GM12878 (cell line): Measurements from ENCODE around the gene ZNF710. TPM values are rescaled to one million over a fixed set of nuclear protein-coding genes. Genes with fewer than 3 reads are reported as not detected.

Experiments used
- ATAC-seq: fragments of 200-7000 bp; cut with Tn5 transposase; 3 replicates; pipeline ENCODE4 v1.9.1; 2020; ENCODE audit warnings: mild to moderate bottlenecking, moderate library complexity
- BruUV-seq: library from RNA; stranded (reverse); fragments of 400-500 nt; replicated peaks from 2 replicates; lab custom pipeline; 2021; lab: Mats Ljungman, UMichigan
- CTCF ChIA-PET: fragments of 300-600 bp; sonication (Branson Sonifier 250); formaldehyde crosslinking; extraction: SDS; loops from one replicate; lab custom pipeline; 2021; ENCODE audit warnings: inconsistent platforms; lab: Yijun Ruan, JAX
- POLR2A ChIA-PET: fragments of 350-600 bp; formaldehyde crosslinking; extraction: SDS; loops from one replicate; lab custom pipeline; 2021; ENCODE audit warnings: inconsistent platforms; lab: Charles Lee
- RAD21 ChIA-PET: fragments of 300-600 bp; sonication (Branson Sonifier 250); formaldehyde crosslinking; loops from one replicate; lab custom pipeline; 2023; ENCODE audit warnings: antibody characterized with exemption; ENCODE audit not compliant: unreplicated experiment; lab: Charles Lee
- SMC1A ChIA-PET: fragments of 300-600 bp; sonication (Branson Sonifier 250); formaldehyde crosslinking; loops from one replicate; lab custom pipeline; 2023; ENCODE audit not compliant: unreplicated experiment, uncharacterized antibody; lab: Charles Lee
- DNase-seq: peaks from one replicate; pipeline ENCODE4 v3.0.0-alpha.2; 2011; ENCODE audit warnings: low read depth, low spot score
- FAIRE-seq: peaks from 3 replicates; lab custom pipeline; 2011; peaks lifted over from hg19 to GRCh38; lab: Jason Lieb, UNC
- H2AFZ ChIP-seq: 2 replicates; pipeline ENCODE4 v1.6.0; 2011; ENCODE audit warnings: low read depth, low read length, control low read depth; ENCODE audit not compliant: control insufficient read depth
- H3K27ac ChIP-seq: 2 replicates; pipeline ENCODE4 v1.5.1; 2011; ENCODE audit warnings: control low read depth; ENCODE audit not compliant: control insufficient read depth, insufficient read depth
- H3K27me3 ChIP-seq, 2 experiments: replicated peaks in 1 of 2; 2 replicates each; pipeline versions ENCODE4 v1.6.0 to v1.6.1; 2011; ENCODE audit warnings: low read length in 1 of 2; ENCODE audit not compliant: control insufficient read depth in 2 of 2, insufficient read depth in 2 of 2
- H3K36me3 ChIP-seq, 2 experiments: 2 replicates each; pipeline ENCODE4 v1.5.1; 2011; ENCODE audit warnings: low read length in 1 of 2; ENCODE audit not compliant: control insufficient read depth in 2 of 2, insufficient read depth in 2 of 2
- H3K4me1 ChIP-seq: 2 replicates; pipeline ENCODE4 v1.6.1; 2011; ENCODE audit warnings: mild to moderate bottlenecking, low read length, moderate library complexity, mixed read lengths; ENCODE audit not compliant: control insufficient read depth, insufficient read depth
- H3K4me2 ChIP-seq: 2 replicates; pipeline ENCODE4 v1.6.0; 2011; ENCODE audit warnings: control low read depth; ENCODE audit not compliant: control insufficient read depth, insufficient read depth
- H3K4me3 ChIP-seq: fragments of 200-600 bp; sonication (generic); 2 replicates; pipeline ENCODE4 v1.5.1; 2016
- H3K79me2 ChIP-seq: 2 replicates; pipeline ENCODE4 v1.6.0; 2011; ENCODE audit warnings: low read length; ENCODE audit not compliant: control insufficient read depth, insufficient read depth
- H3K9ac ChIP-seq: 2 replicates; pipeline ENCODE4 v1.8.0; 2011; ENCODE audit warnings: low read length, control low read depth, mixed read lengths; ENCODE audit not compliant: control insufficient read depth, insufficient read depth
- H3K9me3 ChIP-seq: replicated peaks from 3 replicates; pipeline ENCODE4 v1.5.1; 2011; ENCODE audit warnings: mild to moderate bottlenecking, low read length; ENCODE audit not compliant: control insufficient read depth, insufficient read depth
- H4K20me1 ChIP-seq: 2 replicates; pipeline ENCODE4 v1.6.0; 2011; ENCODE audit not compliant: control insufficient read depth, insufficient read depth
- CUX1 ChIP-seq: IDR thresholded peaks from 2 replicates; pipeline ENCODE4 v1.6.1; 2012; ENCODE audit warnings: improper control_type of control experiment, low read depth, low read length; ENCODE audit not compliant: insufficient replicate concordance
- E2F8 ChIP-seq: fragments of 450-650 bp; IDR thresholded peaks from 2 replicates; pipeline ENCODE4 v1.6.1; 2018; ENCODE audit warnings: mild to moderate bottlenecking, low read depth, moderate library complexity; ENCODE audit not compliant: partially characterized antibody
- IRF4 ChIP-seq: IDR thresholded peaks from 2 replicates; pipeline ENCODE4 v1.6.1; 2011; ENCODE audit warnings: low read depth, low read length
- KDM1A ChIP-seq: fragments of 200-600 bp; sonication (generic); IDR thresholded peaks from 2 replicates; pipeline ENCODE4 v1.6.1; 2016; ENCODE audit warnings: borderline replicate concordance
- POLR2A ChIP-seq: IDR thresholded peaks from 2 replicates; pipeline ENCODE4 v1.6.1; 2011; ENCODE audit warnings: low read depth, mild to moderate bottlenecking, low read length
- SP1 ChIP-seq: IDR thresholded peaks from one replicate; pipeline ENCODE4 v1.6.1; 2011; ENCODE audit warnings: low read depth, low read length
- SPI1 ChIP-seq: IDR thresholded peaks from 2 replicates; pipeline ENCODE4 v1.6.1; 2011; ENCODE audit warnings: low read depth, mild to moderate bottlenecking, low read length, moderate library complexity, borderline replicate concordance; ENCODE audit not compliant: insufficient read depth
- SUZ12 ChIP-seq: fragments of 200-600 bp; sonication (generic); IDR thresholded peaks from one replicate; pipeline ENCODE4 v1.6.1; 2018; ENCODE audit warnings: antibody characterized with exemption, mild to moderate bottlenecking; ENCODE audit not compliant: unreplicated experiment
- ZNF207 ChIP-seq: fragments of 450-650 bp; IDR thresholded peaks from 2 replicates; pipeline ENCODE4 v1.6.1; 2014; ENCODE audit warnings: antibody characterized with exemption, mild to moderate bottlenecking, borderline replicate concordance
- WGBS: methylation state at CpG from one replicate; pipeline ENCODE4 v1.1.6; 2016; ENCODE audit warnings: low lambda C conversion rate; ENCODE audit not compliant: insufficient replicate concordance, insufficient coverage; ENCODE audit errors: missing lambda C conversion rate; 5-methylcytosine and 5-hydroxymethylcytosine counted together
- in situ Hi-C: fragments of 300-500 bp; cut with MboI; formaldehyde crosslinking; loops from 9 replicates; pipeline ENCODE4 v1.14.3; 2018; ENCODE audit warnings: mixed read lengths
- intact Hi-C: fragments of 100-400 bp; cut with micrococcal nuclease; formaldehyde crosslinking; loops from one replicate; pipeline ENCODE4 v1.14.2; 2022; ENCODE audit not compliant: unreplicated experiment
- polyA plus RNA-seq, 11 experiments: library from polyadenylated mRNA; depleted of rRNA in 4 of 11; unstranded in 6 of 11; stranded (reverse) in 5 of 11; fragments of >200 nt; fragmentation: Nextera tagmentation in 4 of 11; fragmentation: Illumina TruSeq in 1 of 11; extraction: Ambion mirVana in 4 of 11; extraction: Trizol in 1 of 11; gene quantifications; 1 replicate in 1 of 11; 2 replicates in 10 of 11; pipeline versions ENCODE4 v1.2.1 to v1.2.3, GENCODE V29; 2011 to 2016; ENCODE audit warnings: inconsistent platforms in 2 of 11, missing spikeins in 2 of 11, low read depth in 1 of 11
- total RNA-seq, 4 experiments: library from RNA; depleted of rRNA in 3 of 4; stranded (reverse); fragments of >200 nt in 3 of 4; fragmentation: Illumina TruSeq in 1 of 4; extraction: Trizol in 1 of 4; gene quantifications; 2 replicates each; pipeline versions ENCODE4 v1.2.1 to v1.2.3, GENCODE V29; 2013 to 2021

ZNF710 gene
- total and polyA plus RNA-seq, 10 of the 15 experiments (the other 5 are each of a cell fraction or from before 2014, with no cell fraction given) = 1.4 to 43.5 (median 9.8) TPM

- H3K36me3 ChIP-seq = peaks cover 14 to 16% of the 10 kb centered on the region in 2 experiments
- ATAC-seq (no peak), DNase-seq (no peak), FAIRE-seq (no peak)
- H3K4me1 ChIP-seq = peaks cover 5% of the 10 kb centered on the region
- CTCF ChIA-PET = no interaction called here
- no peaks in the 10 kb centered on the region; the same call in 1 of the 2 replicates for H4K20me1 ChIP-seq
- intact Hi-C loops = no loop called here
- no peak overlapping the region for H3K27ac ChIP-seq
- BruUV-seq = no TSS peak
- H3K4me2 ChIP-seq = no peak overlapping the region
- RAD21 ChIA-PET = no interaction called here
- no peak overlapping the region for H3K9ac ChIP-seq
- SMC1A ChIA-PET = no interaction called here
- TF ChIP-seq SPI1 (no peak), ZNF207 (no peak), CUX1 (no peak), POLR2A (no peak), E2F8 (no peak), SP1 (no peak), SUZ12 (no peak), IRF4 (no peak), KDM1A (no peak)
- TF ChIP-seq, all 136 proteins: peak for 0
- POLR2A ChIA-PET = no interaction called here
- H3K9me3 ChIP-seq = no peaks in the 10 kb centered on the region
- peaks cover 8% of the 10 kb centered on the region for H3K79me2 ChIP-seq
- no peak overlapping the region for H3K4me3 ChIP-seq
- 90% methylated on average over 11 of the region's 11 CpGs for WGBS
- no peaks in the 10 kb centered on the region for H3K27me3 ChIP-seq
- H2AFZ ChIP-seq = no peak overlapping the region
- in situ Hi-C loops = loop anchor here (10.0 kb wide), 1 partner anchor 336 kb away; the partner anchor contains the start of gene MESP1
Measured at GRCh38 chr15:90090226-90090848, 89.2 kb downstream of the ZNF710 start.
